Measurements from ENCODE around the gene RPS15.
A peak's percentile ranks its signal among the peaks of the same experiment; 100 is the strongest.

Gene RPS15

GRCh38 chr19:1445185-1445931 lies 7.2 kb downstream of the RPS15 start:
- Mint-ChIP-seq H3K27ac (peak overlapping the region; percentile 51), H3K27me3 (peaks cover 28 to 42% of the 10 kb centered on the region in 2 donors)

GRCh38 chr19:1445932-1446712 lies 7.9 kb downstream of the RPS15 start:
- H3K36me3 Mint-ChIP-seq: peaks cover 22 to 28% of the 10 kb centered on the region in 2 donors
- no peak for DNase-seq
- H3K4me3 Mint-ChIP-seq: peak overlapping the region in 1 of 2 donors; percentile 83
- no peaks in the 10 kb centered on the region for H3K9me3 Mint-ChIP-seq
- H3K27ac Mint-ChIP-seq: no peak overlapping the region
- peaks cover 36 to 49% of the 10 kb centered on the region in 2 donors for H3K27me3 Mint-ChIP-seq
- no peak for ATAC-seq (replicated peaks)
- H3K4me1 Mint-ChIP-seq: peaks cover 33 to 45% of the 10 kb centered on the region in 2 donors

More at GRCh38 chr19:1445185-1445931, 7.2 kb downstream of the RPS15 start:
- DNase-seq: peak; percentile 69
- H3K36me3 Mint-ChIP-seq: peaks cover 29 to 35% of the 10 kb centered on the region in 2 donors
- peak overlapping the region; percentile 76 to 83 for H3K4me3 Mint-ChIP-seq
- H3K9me3 Mint-ChIP-seq: no peaks in the 10 kb centered on the region
- peak; percentile 80 to 88 for ATAC-seq (replicated peaks)
- H3K4me1 Mint-ChIP-seq: peaks cover 36 to 53% of the 10 kb centered on the region in 2 donors

- Mint-ChIP-seq H3K36me3 (peaks cover 15 to 20% of the 10 kb centered on the region in 2 donors), H3K4me1 (peaks cover 31 to 37% of the 10 kb centered on the region in 2 donors), H3K9me3 (no peaks in the 10 kb centered on the region), H3K27ac (peak overlapping the region; percentile 80), H3K27me3 (peaks cover 43 to 57% of the 10 kb centered on the region in 2 donors), H3K4me3 (peak overlapping the region; percentile 32 to 55)
- ATAC-seq (replicated peaks) (no peak), DNase-seq (no peak)
These were observed 8.7 kb downstream of the RPS15 start for GRCh38 chr19:1446713-1447481.

GRCh38 chr19:1447504-1447903 lies 9.3 kb downstream of the RPS15 start:
- DNase-seq (no peak), ATAC-seq (replicated peaks) (no peak)
- Mint-ChIP-seq H3K4me1 (peaks cover 29 to 35% of the 10 kb centered on the region in 2 donors), H3K4me3 (no peak overlapping the region), H3K27me3 (peaks cover 48 to 63% of the 10 kb centered on the region in 2 donors), H3K9me3 (no peaks in the 10 kb centered on the region), H3K36me3 (peaks cover 10 to 14% of the 10 kb centered on the region in 2 donors), H3K27ac (peak overlapping the region; percentile 80)

GRCh38 chr19:1447944-1448343 lies 9.7 kb downstream of the RPS15 start:
- Mint-ChIP-seq H3K9me3 (no peaks in the 10 kb centered on the region), H3K27ac (no peak overlapping the region), H3K27me3 (peaks cover 51 to 68% of the 10 kb centered on the region in 2 donors), H3K4me1 (peaks cover 28 to 33% of the 10 kb centered on the region in 2 donors), H3K4me3 (peak overlapping the region in 1 of 2 donors; percentile 43), H3K36me3 (peaks cover 7 to 10% of the 10 kb centered on the region in 2 donors)
- ATAC-seq (replicated peaks) (no peak), DNase-seq (no peak)

- DNase-seq: no peak
- Mint-ChIP-seq H3K4me3 (peak within 1 kb of the TSS; percentile 8 to 20), H3K27ac (peak within 1 kb of the TSS; percentile 75), H3K4me1 (peaks cover 32 to 40% of the 10 kb centered on the region in 2 donors), H3K36me3 (peaks cover 7 to 8% of the 10 kb centered on the region in 2 donors), H3K9me3 (no peaks in the 10 kb centered on the region), H3K27me3 (peaks cover 61 to 79% of the 10 kb centered on the region in 2 donors)
- no peak for ATAC-seq (replicated peaks)
These were observed 11.6 kb downstream of the RPS15 start, which contains the start of gene APC2 for GRCh38 chr19:1449467-1450442. Gene APC2 (plus strand): TSS chr19:1450121. CDS start chr19:1453002, 2,881 bp downstream.

- Mint-ChIP-seq H3K27ac (peak overlapping the region; percentile 15), H3K4me1 (peaks cover 32 to 43% of the 10 kb centered on the region in 2 donors), H3K27me3 (peaks cover 70 to 83% of the 10 kb centered on the region in 2 donors), H3K4me3 (no peak overlapping the region), H3K9me3 (peaks cover 4 to 5% of the 10 kb centered on the region in 2 donors), H3K36me3 (peaks cover 8% of the 10 kb centered on the region in 2 donors)
- DNase-seq: no peak
- no peak for ATAC-seq (replicated peaks)
These were observed 12.8 kb downstream of the RPS15 start for GRCh38 chr19:1450735-1451731.

- peaks cover 31 to 39% of the 10 kb centered on the region in 2 donors for H3K4me1 Mint-ChIP-seq
- H3K27ac Mint-ChIP-seq: peak overlapping the region; percentile 31
- no peak overlapping the region for H3K4me3 Mint-ChIP-seq
- H3K27me3 Mint-ChIP-seq: peaks cover 69 to 82% of the 10 kb centered on the region in 2 donors
- H3K36me3 Mint-ChIP-seq: peaks cover 8% of the 10 kb centered on the region in 2 donors
- peaks cover 4 to 5% of the 10 kb centered on the region in 2 donors for H3K9me3 Mint-ChIP-seq
- DNase-seq (no peak), ATAC-seq (replicated peaks) (no peak)
These were observed 14.0 kb downstream of the RPS15 start for GRCh38 chr19:1451916-1452801.

GRCh38 chr19:1452802-1453524 lies 14.8 kb downstream of the RPS15 start:
- Mint-ChIP-seq H3K27me3 (peaks cover 66 to 76% of the 10 kb centered on the region in 2 donors), H3K4me3 (peak overlapping the region in 1 of 2 donors; percentile 25), H3K9me3 (peaks cover 4 to 5% of the 10 kb centered on the region in 2 donors), H3K27ac (no peak overlapping the region), H3K36me3 (peaks cover 8% of the 10 kb centered on the region in 2 donors), H3K4me1 (peaks cover 27 to 35% of the 10 kb centered on the region in 2 donors)
- ATAC-seq (replicated peaks) (no peak), DNase-seq (no peak)

- ATAC-seq (replicated peaks) (no peak), DNase-seq (no peak)
- H3K27me3 Mint-ChIP-seq: peaks cover 64 to 75% of the 10 kb centered on the region in 2 donors
- H3K4me3 Mint-ChIP-seq: no peak overlapping the region
- peaks cover 25 to 35% of the 10 kb centered on the region in 2 donors for H3K4me1 Mint-ChIP-seq
- H3K27ac Mint-ChIP-seq: no peak overlapping the region
- H3K36me3 Mint-ChIP-seq: peaks cover 8% of the 10 kb centered on the region in 2 donors
- H3K9me3 Mint-ChIP-seq: peaks cover 4 to 5% of the 10 kb centered on the region in 2 donors
These were observed 15.5 kb downstream of the RPS15 start for GRCh38 chr19:1453525-1454364.

Data from stimulated activated naive B cell treated with anti-CD40 and anti-IgM and Interleukin-4, amounts not matched to agents 10 μg/mL and 1 μg/mL and 100 μg/mL, for 72 hours (primary cell).